ENCODE measurements around the gene PRKD1. TPM values are rescaled to one million over a fixed set of nuclear protein-coding genes. Genes with fewer than 3 reads are reported as not detected.

The PRKD1 gene
- total RNA-seq, 1 experiment from 2014 or later, result 5.1 TPM

DNA sequence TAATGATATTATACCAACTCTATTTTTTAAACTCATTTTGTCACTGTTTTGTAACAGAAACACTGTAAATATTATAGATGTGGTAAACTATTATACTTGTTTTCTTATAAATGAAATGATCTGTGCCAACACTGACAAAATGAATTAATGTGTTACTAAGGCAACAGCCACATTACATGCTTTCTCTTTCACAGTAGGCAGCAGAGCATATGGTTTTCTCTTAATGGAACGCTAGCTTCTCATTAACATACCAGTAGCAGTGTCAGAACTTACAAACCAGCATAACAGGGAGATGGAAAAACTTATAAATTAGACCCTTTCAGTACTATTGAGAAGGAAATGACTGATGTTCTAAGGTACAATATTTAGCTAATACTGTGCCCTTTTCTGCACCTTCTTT is 398.8 kb downstream of the PRKD1 start:
- in situ Hi-C loops (cut with HindIII; ENCODE audit: low pct_unique_long_range_greater_than_20kb, low sequenced_read_pairs), result no loop called here
- DNase-seq (ENCODE audit: low read depth), result peak; percentile 4

- in situ Hi-C loops (cut with HindIII; ENCODE audit: low pct_unique_long_range_greater_than_20kb, low sequenced_read_pairs), result no loop called here
Measured at GRCh38 chr14:29527286-29527685, 400.4 kb downstream of the PRKD1 start.

More at GRCh38 chr14:29527286-29527685, 400.4 kb downstream of the PRKD1 start:
- DNase-seq (ENCODE audit: low read depth), result no peak

Measured in Caki2 (cell line).